ENCODE data around the gene DEPP1. TPM values are rescaled to one million over a fixed set of nuclear protein-coding genes. Genes with fewer than 3 reads are reported as not detected.

Gene DEPP1
- total and polyA plus RNA-seq, 2 donors (not counting 3 experiments of a cell fraction or from before 2014, with no cell fraction given) = 364 to 951 TPM

- no peak overlapping the region for H3K4me2 ChIP-seq (ENCODE audit: insufficient read depth, low read length)
- dilution Hi-C loops (cut with MboI; ENCODE audit: extremely low pct_ligation_motif_present, low sequenced_read_pairs) (no loop called here), intact Hi-C loops (cut with micrococcal nuclease) (loop anchor here (10.0 kb wide), 1 partner anchor 1299 kb away; no protein-coding TSS in a partner anchor)
- H3K4me3 ChIP-seq (replicated peaks in 1 of 3; ENCODE audit: insufficient read depth in 1 of 3, low read depth in 1 of 3, low read length in 3 of 3) = no peak overlapping the region
- no peak for TF ChIP-seq MAX (IDR thresholded peaks at IDR 0.05; ENCODE audit: insufficient read depth, insufficient read length)
- TF ChIP-seq JUN (IDR thresholded peaks at IDR 0.05; ENCODE audit: borderline replicate concordance, insufficient read depth, insufficient read length, low read depth) = no peak
- TF ChIP-seq POLR2A (IDR thresholded peaks at IDR 0.05; ENCODE audit: low read depth, low read length) = no peak
- TF ChIP-seq FOS (IDR thresholded peaks at IDR 0.05; ENCODE audit: borderline replicate concordance, insufficient read depth, low read length) = no peak
- TF ChIP-seq EZH2 (IDR thresholded peaks at IDR 0.05; ENCODE audit: borderline replicate concordance, low read depth, low read length, severe bottlenecking) = no peak
- TF ChIP-seq POLR2AphosphoS5 (IDR thresholded peaks at IDR 0.05; ENCODE audit: insufficient read depth, low read depth, low read length) = no peak
- TF ChIP-seq MYC (IDR thresholded peaks at IDR 0.05; ENCODE audit: low read depth, low read length) = no peak
- no peak for TF ChIP-seq GATA2 (IDR thresholded peaks at IDR 0.05; ENCODE audit: insufficient read depth, insufficient read length, low read depth, low read length)
- no peak for TF ChIP-seq CTCF (IDR thresholded peaks at IDR 0.05; ENCODE audit: extremely low read depth in 1 of 2, insufficient read depth in 1 of 2, low read depth in 1 of 2, low read length in 2 of 2)
- H3K9me3 ChIP-seq (replicated peaks; ENCODE audit: control insufficient read depth, insufficient read depth, low read length) = no peaks in the 10 kb centered on the region
- H3K9me1 ChIP-seq (replicated peaks; ENCODE audit: control insufficient read depth, extremely low read depth, insufficient read depth, low read length) = no peaks in the 10 kb centered on the region
- H4K20me1 ChIP-seq (replicated peaks; ENCODE audit: control insufficient read depth, extremely low read depth, insufficient read depth, low read length) = no peaks in the 10 kb centered on the region
- no peak for FAIRE-seq
- CTCF ChIA-PET = interaction anchor here (1.7 to 2.3 kb wide), 3 partner anchors 8 to 41 kb away, joined by 3 to 18 read pairs (median 9); no protein-coding TSS in a partner anchor
- peaks cover 0 to 11% of the 10 kb centered on the region in 2 experiments for H3K36me3 ChIP-seq (ENCODE audit: control insufficient read depth in 2 of 2, extremely low read depth in 1 of 2, insufficient read depth in 2 of 2, low read length in 2 of 2)
- peak overlapping the region; percentile 68 for H3K9ac ChIP-seq (replicated peaks; ENCODE audit: extremely low read depth, insufficient read depth, low read length)
- H3K79me2 ChIP-seq (ENCODE audit: control insufficient read depth, insufficient read depth, low read length) = no peaks in the 10 kb centered on the region
- BruUV-seq (replicated peaks) = no TSS peak
- POLR2A ChIA-PET = interaction anchor here (1.0 kb wide), 1 partner anchor 27 kb away, joined by 3 read pairs; no protein-coding TSS in a partner anchor
- H3K27me3 ChIP-seq (ENCODE audit: control insufficient read depth in 2 of 2, insufficient read depth in 2 of 2, low read length in 2 of 2) = no peaks in the 10 kb centered on the region
- no peak overlapping the region for H3K27ac ChIP-seq (ENCODE audit: insufficient read depth, low read depth, low read length)
- no peak for DNase-seq (ENCODE audit: low read depth, low spot score)
- H2AFZ ChIP-seq (ENCODE audit: low read depth, low read length) = peak overlapping the region; percentile 95
- H3K4me1 ChIP-seq (ENCODE audit: control insufficient read depth, extremely low read depth, insufficient read depth, low read length) = peaks cover 16% of the 10 kb centered on the region
Measured at GRCh38 chr10:44974082-44974627, 4.5 kb downstream of the DEPP1 start.
